HEK293 (cell line): ENCODE results near the gene NCEH1.

Source experiments
- ZNF157 ChIP-seq: fragments of 450-650 bp; formaldehyde crosslinking; IDR thresholded peaks from 2 replicates; pipeline ENCODE4 v1.5.1; 2016; ENCODE audit warnings: missing biosample characterization, missing genetic modification characterization
- ZNF623 ChIP-seq: fragments of 450-650 bp; formaldehyde crosslinking; IDR thresholded peaks from 2 replicates; pipeline ENCODE4 v1.5.1; 2016; ENCODE audit warnings: missing biosample characterization, missing genetic modification characterization

GRCh38 chr3:172749230-172749965 is 38.5 kb upstream of the NCEH1 start:
- TF ChIP-seq ZNF157 (tag by site-specific recombination) (no peak), ZNF623 (no peak)
